Iris pigment epithelial cell (primary cell): ENCODE results near the gene GOLGA6L24.
"Not testable (repeated sequence)": the region's sequence is repeated elsewhere in the genome, so short reads cannot be mapped to it uniquely, and the experiment has no call there.

Source experiments
- DNase-seq: peaks from one replicate; pipeline ENCODE4 v3.0.0-alpha.2; 2011; ENCODE audit warnings: low read depth

GOLGA6L24 gene

GRCh38 chr15:28357984-28358383 is at the start of gene GOLGA6L24:
GOLGA6L24 (minus strand) TSS chr15:28358084; CDS start chr15:28358023, 61 bp downstream.
- not testable (repeated sequence) for DNase-seq

DNA sequence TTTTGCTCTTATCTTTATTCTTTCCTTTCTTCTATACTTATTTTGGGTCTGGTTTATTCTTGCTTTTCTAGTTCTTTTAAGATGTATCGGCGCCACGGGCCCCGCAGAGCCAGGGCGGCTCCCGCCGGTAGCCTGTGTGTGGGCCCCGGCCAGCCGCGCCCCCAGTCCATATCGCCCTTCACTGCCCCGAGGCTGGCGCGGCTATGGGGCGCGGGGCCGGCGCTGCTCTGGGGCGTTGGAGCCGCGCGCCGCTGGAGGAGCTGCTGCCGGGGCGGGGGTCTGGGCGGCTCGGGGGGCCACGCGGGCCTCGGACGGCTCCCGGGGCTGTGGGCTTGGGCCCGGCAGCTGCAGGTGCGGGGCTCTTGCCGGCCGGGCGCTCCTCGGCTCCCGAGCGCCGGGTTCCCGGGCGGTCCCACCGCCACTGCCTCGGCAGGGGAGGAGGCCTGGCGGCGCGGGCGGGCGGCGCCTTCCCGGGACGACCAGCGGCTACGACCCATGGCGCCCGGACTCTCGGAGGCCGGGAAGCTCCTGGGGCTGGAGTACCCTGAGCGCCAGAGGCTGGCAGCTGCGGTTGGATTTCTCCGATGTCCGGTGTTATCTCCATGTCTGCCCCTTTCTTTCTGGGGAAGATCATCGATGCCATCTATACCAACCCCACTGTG is 45.0 kb upstream of the GOLGA6L24 start:
- not testable (repeated sequence) for DNase-seq

DNA sequence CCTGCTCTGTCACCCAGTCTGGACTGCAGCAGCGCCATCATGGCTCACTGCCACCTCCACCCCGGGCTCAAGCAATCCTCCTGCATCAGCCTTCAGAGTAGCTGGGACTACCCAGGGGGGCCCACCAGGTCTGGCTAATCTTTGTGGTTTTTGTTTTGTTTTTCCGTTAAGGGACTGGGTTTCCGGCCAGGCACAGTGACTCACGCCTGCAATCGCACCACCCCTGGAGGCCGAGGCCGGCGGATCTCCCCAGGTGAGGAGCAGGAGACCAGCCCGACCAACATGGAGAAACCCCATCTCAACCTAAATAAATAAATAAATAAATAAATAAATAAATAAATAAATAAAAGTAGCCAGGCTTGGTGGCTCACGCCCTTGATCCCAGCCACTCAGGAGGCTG is 38.1 kb upstream of the GOLGA6L24 start:
- DNase-seq = not testable (repeated sequence)

DNA sequence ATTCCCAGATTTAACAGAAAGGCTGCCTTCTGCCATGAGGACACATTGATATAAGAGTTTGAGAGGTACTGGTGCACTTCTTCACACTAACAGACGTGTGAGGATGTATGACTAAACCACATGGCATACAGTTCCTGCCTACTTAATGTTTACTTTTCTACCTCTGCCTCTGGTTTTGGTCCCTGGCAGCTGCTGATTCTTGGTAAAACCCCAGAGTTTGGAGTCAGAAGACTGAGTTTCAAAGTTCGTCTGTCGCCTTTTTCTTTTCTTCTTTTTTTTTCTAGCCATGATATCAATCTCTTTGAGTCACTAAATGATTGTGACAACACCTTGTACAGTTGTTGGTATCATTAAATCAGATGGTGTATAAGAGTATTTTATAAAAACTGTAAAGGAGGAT is 22.2 kb upstream of the GOLGA6L24 start:
- not testable (repeated sequence) for DNase-seq

DNA sequence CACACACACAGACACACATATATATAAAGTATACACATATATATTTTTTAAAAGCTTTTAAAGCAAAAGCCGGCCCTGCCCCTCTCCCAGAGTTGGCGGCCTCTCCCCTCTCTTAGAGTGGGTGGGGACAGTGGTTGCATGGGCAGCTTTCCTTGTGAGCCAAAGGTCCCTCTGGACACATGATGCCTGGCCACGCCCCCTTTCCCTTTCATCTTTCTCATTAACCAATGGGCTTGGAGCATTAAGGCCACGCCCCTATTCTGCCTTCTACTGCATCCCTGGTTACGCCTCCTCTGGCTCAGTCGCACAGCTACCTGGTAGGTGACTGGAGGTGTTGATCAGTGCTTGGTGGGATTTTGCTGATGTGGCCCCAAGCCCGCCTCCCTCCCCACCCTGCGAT is 20.5 kb upstream of the GOLGA6L24 start, which contains the start of gene GOLGA8F:
TSS of gene GOLGA8F (plus strand) at position 301 of the 400 bp plus-strand sequence. CDS start at position 399, 98 bp downstream.
- DNase-seq = not testable (repeated sequence)

DNA sequence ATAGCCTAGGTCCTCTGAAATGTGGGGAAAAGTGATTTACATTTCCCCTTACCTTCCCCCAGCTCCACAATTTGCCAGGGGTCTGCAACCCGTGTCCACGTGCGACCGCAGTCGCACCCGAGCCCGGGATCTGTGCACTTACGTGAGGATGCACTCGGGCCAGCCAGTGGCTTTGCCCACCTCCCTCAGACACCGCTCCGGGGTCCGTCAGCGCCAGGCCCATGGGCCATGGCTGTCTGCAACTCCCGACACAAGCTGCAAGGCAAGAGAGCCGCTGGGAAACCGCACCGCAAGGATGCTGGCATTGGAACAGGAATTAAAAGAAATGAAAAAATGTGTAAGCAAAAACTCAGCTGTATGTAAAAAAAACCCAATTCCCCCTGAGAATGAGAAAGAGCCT is 7.6 kb upstream of the GOLGA6L24 start:
- not testable (repeated sequence) for DNase-seq

GRCh38 chr15:28322129-28322588 is 35.7 kb downstream of the GOLGA6L24 start, which contains the start of gene HERC2:
HERC2 (minus strand) TSS chr15:28322179; CDS start chr15:28321433, 746 bp downstream.
- not testable (repeated sequence) for DNase-seq

GRCh38 chr15:28321358-28322078 is 36.4 kb downstream of the GOLGA6L24 start:
- DNase-seq = not testable (repeated sequence)

- not testable (repeated sequence) for DNase-seq
Measured at GRCh38 chr15:28319725-28320124, 38.2 kb downstream of the GOLGA6L24 start.

DNA sequence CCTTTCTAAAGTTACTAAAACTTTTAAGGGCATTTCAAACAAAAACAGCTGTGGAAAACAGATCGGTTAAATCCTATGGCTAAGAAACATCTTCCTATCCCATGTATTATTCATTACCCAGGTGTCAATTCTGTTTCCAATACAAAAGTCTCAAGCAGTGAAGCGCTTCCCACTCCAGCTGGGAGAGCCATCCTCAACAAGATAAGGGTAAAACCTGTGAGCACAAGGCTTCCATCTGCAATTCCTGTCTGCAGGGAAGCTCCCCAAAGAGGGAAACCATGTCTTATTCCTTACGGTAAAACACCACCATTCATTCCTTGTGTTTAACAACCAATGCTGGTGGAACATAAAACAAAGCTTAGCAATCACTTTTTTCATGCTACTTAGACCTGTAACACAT is 39.1 kb downstream of the GOLGA6L24 start:
- DNase-seq = not testable (repeated sequence)

DNA sequence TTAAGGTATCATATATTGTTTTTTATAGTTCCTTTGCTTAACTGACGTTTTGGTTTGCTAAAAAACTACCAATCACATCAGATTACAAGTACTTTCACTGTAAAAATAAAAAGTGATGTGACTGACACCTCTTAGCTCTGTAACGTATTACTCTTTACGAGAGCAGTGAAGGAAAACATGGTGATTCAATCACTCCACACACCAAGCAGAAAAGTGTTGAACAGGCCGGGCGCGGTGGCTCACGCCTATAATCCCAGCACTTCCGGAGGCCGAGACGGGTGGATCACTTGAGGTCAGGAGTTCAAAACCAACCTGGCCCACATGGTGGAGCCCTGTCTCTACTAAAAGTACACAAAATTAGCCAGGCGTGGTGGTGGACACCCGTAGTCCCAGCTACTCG is 39.8 kb downstream of the GOLGA6L24 start:
- DNase-seq = peak; percentile 50

DNA sequence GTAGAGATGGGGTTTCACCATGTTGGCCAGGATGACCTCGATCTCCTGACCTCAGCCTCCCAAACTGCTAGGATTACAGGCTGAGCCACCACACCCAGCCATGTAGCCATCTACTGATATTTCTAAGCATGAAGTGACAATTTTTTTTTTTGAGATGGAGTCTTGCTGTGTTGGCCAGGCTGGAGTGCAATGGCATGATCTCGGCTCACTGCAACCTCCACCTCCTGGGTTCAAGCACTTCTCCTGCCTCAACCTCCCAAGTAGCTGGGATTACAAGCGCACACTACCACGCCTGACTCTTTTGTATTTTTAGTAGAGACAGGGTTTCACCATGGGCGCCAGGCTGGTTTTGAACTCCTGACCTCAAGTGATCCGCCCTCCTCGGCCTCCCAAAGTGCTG is 40.9 kb downstream of the GOLGA6L24 start:
- not testable (repeated sequence) for DNase-seq

- not testable (repeated sequence) for DNase-seq
Measured at GRCh38 chr15:28310454-28310853, 47.4 kb downstream of the GOLGA6L24 start.

GRCh38 chr15:28308718-28309117 is 49.2 kb downstream of the GOLGA6L24 start:
- not testable (repeated sequence) for DNase-seq
